HTERT RPE-1 (cell line): ENCODE data around the gene INPP5B.
"Not testable (repeated sequence)": the region's sequence is repeated elsewhere in the genome, so short reads cannot be mapped to it uniquely, and the experiment has no call there.

Experiments used
- in situ Hi-C: fragments of 300-500 bp; cut with MboI; formaldehyde crosslinking; loops from 4 replicates; pipeline ENCODE4 v1.14.3; 2020; ENCODE audit warnings: low sequenced_read_pairs

INPP5B gene

GRCh38 chr1:37948841-37949240 is 2.0 kb upstream of the INPP5B start:
- in situ Hi-C loops: no loop called here

GRCh38 chr1:37948166-37948565 is 1.3 kb upstream of the INPP5B start:
- in situ Hi-C loops: no loop called here

GRCh38 chr1:37947364-37947763 is 511 bp upstream of the INPP5B start:
- in situ Hi-C loops: no loop called here

GRCh38 chr1:37945743-37946702 is 830 bp downstream of the INPP5B start:
- in situ Hi-C loops: no loop called here

GRCh38 chr1:37945251-37945650 is 1.6 kb downstream of the INPP5B start:
- in situ Hi-C loops: no loop called here

- in situ Hi-C loops: no loop called here
These were observed 2.0 kb downstream of the INPP5B start for GRCh38 chr1:37944816-37945215.

- in situ Hi-C loops: no loop called here
These were observed 2.6 kb downstream of the INPP5B start for GRCh38 chr1:37944086-37944763.

- in situ Hi-C loops: no loop called here
These were observed 6.4 kb downstream of the INPP5B start for GRCh38 chr1:37940299-37940947.

GRCh38 chr1:37936760-37937159 is 10.1 kb downstream of the INPP5B start:
- in situ Hi-C loops: not testable (repeated sequence)

- in situ Hi-C loops: no loop called here
These were observed 14.1 kb downstream of the INPP5B start for GRCh38 chr1:37932759-37933158.

GRCh38 chr1:37931361-37932158 is 15.3 kb downstream of the INPP5B start:
- in situ Hi-C loops: no loop called here

GRCh38 chr1:37931102-37931360 is 15.8 kb downstream of the INPP5B start:
- in situ Hi-C loops: no loop called here

- in situ Hi-C loops: no loop called here
These were observed 16.4 kb downstream of the INPP5B start for GRCh38 chr1:37930246-37931101.

GRCh38 chr1:37926038-37926924 is 20.6 kb downstream of the INPP5B start:
- in situ Hi-C loops: no loop called here

- in situ Hi-C loops: no loop called here
These were observed 21.5 kb downstream of the INPP5B start for GRCh38 chr1:37925316-37925715.

- in situ Hi-C loops: no loop called here
These were observed 23.3 kb downstream of the INPP5B start for GRCh38 chr1:37923551-37923889.

GRCh38 chr1:37922767-37923550 is 23.9 kb downstream of the INPP5B start:
- in situ Hi-C loops: no loop called here

- in situ Hi-C loops: no loop called here
These were observed 27.6 kb downstream of the INPP5B start for GRCh38 chr1:37919277-37919676.
